Peyer's patch (tissue), 4 donors: ENCODE measurements around the gene INPP5B.
"Not testable (repeated sequence)": the region's sequence is repeated elsewhere in the genome, so short reads cannot be mapped to it uniquely, and the experiment has no call there.

Experiments used
- POLR2A ChIP-seq, 2 donors: fragments of 450-650 bp; IDR thresholded peaks; one replicate each; pipeline ENCODE4 v1.5.1; 2017; ENCODE audit warnings: antibody characterized with exemption in 2 of 2, mild to moderate bottlenecking in 2 of 2, moderate library complexity in 2 of 2
- TF ChIP-seq, protein P1 (sequence below), 6 experiments: fragments of 450-650 bp in 4 of 6; fragments of 200-600 bp in 2 of 6; sonication (generic) in 1 of 6; IDR thresholded peaks; one replicate each; pipeline ENCODE4 v1.5.1; 2017 to 2019; ENCODE audit warnings: antibody characterized with exemption in 6 of 6, mild to moderate bottlenecking in 3 of 6, moderate library complexity in 1 of 6

- TF ChIP-seq, protein P1, sequence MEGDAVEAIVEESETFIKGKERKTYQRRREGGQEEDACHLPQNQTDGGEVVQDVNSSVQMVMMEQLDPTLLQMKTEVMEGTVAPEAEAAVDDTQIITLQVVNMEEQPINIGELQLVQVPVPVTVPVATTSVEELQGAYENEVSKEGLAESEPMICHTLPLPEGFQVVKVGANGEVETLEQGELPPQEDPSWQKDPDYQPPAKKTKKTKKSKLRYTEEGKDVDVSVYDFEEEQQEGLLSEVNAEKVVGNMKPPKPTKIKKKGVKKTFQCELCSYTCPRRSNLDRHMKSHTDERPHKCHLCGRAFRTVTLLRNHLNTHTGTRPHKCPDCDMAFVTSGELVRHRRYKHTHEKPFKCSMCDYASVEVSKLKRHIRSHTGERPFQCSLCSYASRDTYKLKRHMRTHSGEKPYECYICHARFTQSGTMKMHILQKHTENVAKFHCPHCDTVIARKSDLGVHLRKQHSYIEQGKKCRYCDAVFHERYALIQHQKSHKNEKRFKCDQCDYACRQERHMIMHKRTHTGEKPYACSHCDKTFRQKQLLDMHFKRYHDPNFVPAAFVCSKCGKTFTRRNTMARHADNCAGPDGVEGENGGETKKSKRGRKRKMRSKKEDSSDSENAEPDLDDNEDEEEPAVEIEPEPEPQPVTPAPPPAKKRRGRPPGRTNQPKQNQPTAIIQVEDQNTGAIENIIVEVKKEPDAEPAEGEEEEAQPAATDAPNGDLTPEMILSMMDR (IDR thresholded peaks at IDR 0.05), result not testable (repeated sequence)
- TF ChIP-seq POLR2A (IDR thresholded peaks at IDR 0.05), result not testable (repeated sequence)
These were observed 39.3 kb downstream of the INPP5B start for GRCh38 chr1:37907416-37908125.
